ENCODE measurements around the gene BTBD9.

BTBD9 gene

DNA sequence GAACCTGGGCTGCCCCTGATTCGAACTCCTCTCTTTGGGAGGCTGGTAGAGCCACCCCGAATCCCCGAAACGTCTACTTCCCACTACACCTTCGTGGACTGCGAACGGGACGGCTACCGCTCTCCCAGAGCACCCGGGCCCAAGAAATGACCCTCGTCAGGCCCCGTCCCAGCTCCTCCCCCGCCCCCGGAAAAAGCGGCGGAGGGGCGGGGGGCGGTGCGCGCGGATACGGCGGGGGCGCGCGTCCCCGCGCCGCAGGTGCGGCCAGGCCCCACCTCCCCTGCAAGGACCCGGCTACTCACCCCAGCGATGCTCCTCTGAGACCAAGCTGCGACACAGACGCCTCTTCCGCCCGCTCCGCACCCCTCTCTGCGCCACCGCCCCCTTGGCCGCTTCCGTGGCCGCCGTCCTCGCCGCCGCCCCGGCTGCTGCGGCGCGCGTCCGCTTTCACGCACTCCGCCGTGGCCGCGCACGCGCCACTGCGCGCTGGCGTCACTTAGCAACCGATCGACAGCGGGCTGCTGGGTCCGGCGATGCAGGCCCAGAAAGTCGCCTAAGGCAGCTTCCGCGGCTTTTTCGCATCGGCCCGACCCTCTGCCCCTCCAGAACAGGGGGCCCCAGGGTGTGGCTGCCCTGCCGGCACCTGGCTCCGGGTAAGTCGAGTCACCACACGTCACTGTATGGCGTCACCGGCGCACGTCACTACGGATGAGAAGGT lies at the start of gene BTBD9:
Gene BTBD9, minus strand, starts transcription at position 432 of the 718 bp plus-strand sequence.
- no peaks in the 10 kb centered on the region for H3K9me3 Mint-ChIP-seq (ENCODE audit: low read depth)
- H3K27ac Mint-ChIP-seq, result peak within 1 kb of the TSS; percentile 87
- H3K4me3 Mint-ChIP-seq, result peak within 1 kb of the TSS; percentile 93
- H3K36me3 Mint-ChIP-seq, result peaks cover 2% of the 10 kb centered on the region
- H3K4me1 Mint-ChIP-seq (ENCODE audit: low read depth), result peaks cover 60% of the 10 kb centered on the region
- H3K27me3 Mint-ChIP-seq, result no peaks in the 10 kb centered on the region

DNA sequence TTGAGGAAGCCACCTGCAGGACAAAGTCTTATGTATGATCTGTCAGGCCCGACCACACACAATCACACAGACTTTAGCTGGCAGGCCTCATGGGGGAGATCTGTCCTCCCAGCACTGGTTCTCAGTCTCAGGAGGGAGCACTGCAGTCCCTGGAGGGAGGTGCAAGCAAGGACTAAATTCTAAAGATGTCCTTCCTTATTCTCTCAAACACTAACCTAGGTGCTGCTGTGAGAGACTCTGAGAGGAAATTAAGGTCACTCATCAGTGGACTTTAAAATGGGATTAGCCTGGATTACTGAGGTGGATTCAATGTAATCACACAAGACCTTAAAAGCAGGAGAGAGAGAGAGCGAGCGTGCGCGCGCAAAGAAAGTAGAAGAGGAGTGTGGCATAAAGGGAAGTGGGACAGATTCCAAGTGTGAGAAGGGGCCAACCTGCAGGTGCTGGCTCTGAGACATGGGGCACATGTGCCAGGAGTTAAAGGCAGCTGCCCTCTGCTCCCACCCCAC lies 48.9 kb upstream of the BTBD9 start:
- H3K4me3 Mint-ChIP-seq, result no peak overlapping the region
- H3K36me3 Mint-ChIP-seq, result peaks cover 3% of the 10 kb centered on the region
- H3K27ac Mint-ChIP-seq, result peak overlapping the region; percentile 51
- H3K4me1 Mint-ChIP-seq (ENCODE audit: low read depth), result peaks cover 16% of the 10 kb centered on the region
- no peaks in the 10 kb centered on the region for H3K9me3 Mint-ChIP-seq (ENCODE audit: low read depth)
- no peaks in the 10 kb centered on the region for H3K27me3 Mint-ChIP-seq

DNA sequence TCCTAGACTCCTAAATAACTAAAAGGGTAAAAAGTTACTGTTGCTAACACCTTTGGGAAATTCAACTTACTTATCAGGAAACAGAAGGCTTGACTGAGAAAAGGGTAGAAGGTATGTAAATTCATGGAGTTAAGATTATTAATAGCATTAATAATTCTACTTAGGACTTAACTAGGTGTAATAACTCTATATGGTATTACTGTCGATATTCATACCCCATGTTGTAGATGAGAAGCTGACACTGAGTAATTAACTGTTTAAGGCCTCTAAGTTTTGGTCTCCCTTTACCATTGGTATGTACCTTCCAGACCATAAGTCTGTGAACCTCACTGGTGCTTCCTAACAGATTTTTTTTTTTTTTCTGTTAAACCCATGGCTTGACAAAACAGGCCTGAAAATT lies 47.8 kb upstream of the BTBD9 start:
- Mint-ChIP-seq H3K4me3 (no peak overlapping the region), H3K9me3 (ENCODE audit: low read depth) (no peaks in the 10 kb centered on the region), H3K36me3 (no peaks in the 10 kb centered on the region), H3K27ac (no peak overlapping the region), H3K27me3 (no peaks in the 10 kb centered on the region), H3K4me1 (ENCODE audit: low read depth) (peaks cover 16% of the 10 kb centered on the region)

DNA sequence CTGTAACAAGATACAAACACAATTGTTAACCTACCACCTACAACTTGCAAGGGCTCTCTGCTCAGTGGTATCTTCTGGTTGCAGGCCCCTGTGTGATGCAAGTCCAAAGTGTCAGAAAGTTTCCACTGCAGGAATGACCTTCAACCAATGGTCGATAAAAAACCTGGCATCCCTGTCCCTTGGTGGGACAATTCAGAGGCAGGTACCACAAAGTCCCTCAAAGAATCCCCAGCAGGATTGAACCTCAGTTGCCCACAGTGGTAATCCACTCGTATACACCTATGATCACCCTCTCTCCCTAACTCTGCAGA lies 47.3 kb upstream of the BTBD9 start:
- Mint-ChIP-seq H3K4me3 (no peak overlapping the region), H3K27ac (no peak overlapping the region), H3K36me3 (peaks cover under 1% of the 10 kb centered on the region), H3K9me3 (ENCODE audit: low read depth) (no peaks in the 10 kb centered on the region), H3K4me1 (ENCODE audit: low read depth) (peaks cover 16% of the 10 kb centered on the region), H3K27me3 (no peaks in the 10 kb centered on the region)

DNA sequence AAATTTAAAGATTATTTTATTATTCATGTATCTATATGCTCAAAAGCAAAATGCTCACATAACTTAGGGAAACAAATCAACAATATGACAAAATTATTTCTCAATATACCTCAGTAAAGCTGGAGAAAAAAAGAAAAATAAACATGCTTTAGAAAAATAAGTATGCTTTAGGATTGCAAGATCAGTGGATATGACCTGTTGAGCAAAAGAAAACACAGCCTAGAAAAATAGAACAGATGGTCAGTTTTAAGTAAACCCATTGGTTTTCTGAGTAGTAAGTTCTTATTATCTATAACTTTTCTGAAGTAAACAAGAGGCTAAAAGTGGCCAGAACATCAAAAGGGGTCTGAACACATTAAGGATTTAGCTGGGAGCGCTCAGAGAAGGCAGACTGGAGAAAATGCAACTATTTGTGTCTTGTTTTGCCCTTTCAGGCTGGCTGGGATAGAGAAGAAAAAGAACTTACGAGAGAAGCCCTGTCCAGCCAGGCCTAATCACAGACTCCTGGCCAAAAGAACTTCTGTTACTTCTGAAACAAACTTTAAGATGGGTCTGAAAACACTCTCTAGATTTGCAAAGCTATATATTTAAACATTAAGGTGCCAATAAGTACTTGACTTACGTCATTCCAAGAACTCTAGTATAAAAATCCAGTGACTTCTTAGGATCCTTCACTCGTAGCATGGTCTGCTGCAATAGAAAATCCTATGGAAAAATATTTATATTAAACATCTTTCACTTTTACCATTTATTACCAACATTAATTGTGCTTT lies 46.7 kb upstream of the BTBD9 start:
- H3K36me3 Mint-ChIP-seq, result peaks cover 6% of the 10 kb centered on the region
- H3K4me1 Mint-ChIP-seq (ENCODE audit: low read depth), result peaks cover 16% of the 10 kb centered on the region
- no peaks in the 10 kb centered on the region for H3K9me3 Mint-ChIP-seq (ENCODE audit: low read depth)
- H3K27me3 Mint-ChIP-seq, result no peaks in the 10 kb centered on the region
- no peak overlapping the region for H3K4me3 Mint-ChIP-seq
- no peak overlapping the region for H3K27ac Mint-ChIP-seq

DNA sequence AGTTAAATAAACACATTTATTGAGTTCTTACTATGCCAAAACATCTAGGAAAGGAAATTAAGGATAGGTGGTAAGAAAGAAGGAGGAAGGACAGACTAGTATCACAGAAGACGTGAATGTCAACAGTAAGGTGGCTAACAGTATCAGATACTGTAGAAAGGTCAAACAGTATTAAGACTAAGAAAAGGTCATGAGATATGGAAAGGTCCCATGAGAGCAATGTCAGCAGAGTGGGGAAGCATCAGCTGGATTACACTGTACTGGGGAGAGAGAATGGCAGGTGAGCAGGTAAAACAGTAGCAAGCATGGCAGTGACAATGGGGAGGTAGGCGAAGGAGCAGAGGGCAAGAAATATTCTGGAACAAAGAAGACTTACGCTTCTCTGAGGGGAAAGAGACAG lies 45.2 kb upstream of the BTBD9 start:
- H3K9me3 Mint-ChIP-seq (ENCODE audit: low read depth), result no peaks in the 10 kb centered on the region
- H3K27me3 Mint-ChIP-seq, result no peaks in the 10 kb centered on the region
- peaks cover 7% of the 10 kb centered on the region for H3K36me3 Mint-ChIP-seq
- peak overlapping the region; percentile 11 for H3K27ac Mint-ChIP-seq
- peaks cover 12% of the 10 kb centered on the region for H3K4me1 Mint-ChIP-seq (ENCODE audit: low read depth)
- H3K4me3 Mint-ChIP-seq, result no peak overlapping the region

DNA sequence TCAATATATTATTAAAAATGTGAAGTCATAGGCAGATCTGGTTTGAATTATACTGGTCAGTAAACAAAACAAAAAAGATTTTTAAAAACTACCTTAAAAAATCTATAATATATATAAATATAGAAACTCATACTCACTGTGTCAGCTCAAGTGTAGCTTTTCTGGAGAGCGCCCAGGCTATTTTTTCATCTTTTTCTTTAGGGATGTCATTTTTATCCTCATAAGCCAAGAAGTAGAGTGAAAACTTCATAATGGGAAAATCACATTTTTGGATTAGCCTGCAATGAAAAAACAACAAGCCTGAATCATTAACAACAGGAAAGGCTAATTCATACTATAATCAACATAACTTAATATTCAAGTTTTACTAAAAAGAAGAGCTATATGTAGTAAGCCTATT lies 44.5 kb upstream of the BTBD9 start:
- H3K4me1 Mint-ChIP-seq (ENCODE audit: low read depth), result peaks cover 9% of the 10 kb centered on the region
- no peak overlapping the region for H3K27ac Mint-ChIP-seq
- no peaks in the 10 kb centered on the region for H3K27me3 Mint-ChIP-seq
- no peak overlapping the region for H3K4me3 Mint-ChIP-seq
- H3K9me3 Mint-ChIP-seq (ENCODE audit: low read depth), result no peaks in the 10 kb centered on the region
- H3K36me3 Mint-ChIP-seq, result peaks cover 7% of the 10 kb centered on the region

DNA sequence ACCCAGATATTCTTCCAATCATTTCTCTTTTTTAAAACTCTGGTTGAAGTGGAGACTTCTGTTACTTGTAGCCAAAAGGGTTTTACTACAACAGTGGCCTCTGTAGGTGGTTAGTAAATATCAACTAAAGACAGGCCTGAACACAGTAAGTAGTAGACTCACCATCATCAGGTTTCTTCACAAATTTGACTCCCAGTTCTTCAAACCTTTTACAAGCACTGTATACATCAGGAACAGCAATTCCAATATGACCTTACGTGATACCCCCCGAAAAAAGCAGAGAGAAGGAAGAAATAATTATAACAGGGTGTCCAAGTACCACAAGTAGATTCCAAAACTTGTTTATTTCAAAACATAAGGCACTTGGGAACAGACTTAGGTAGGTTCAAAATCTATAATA lies 42.1 kb upstream of the BTBD9 start:
- Mint-ChIP-seq H3K27ac (no peak overlapping the region), H3K36me3 (peaks cover 8% of the 10 kb centered on the region), H3K27me3 (no peaks in the 10 kb centered on the region), H3K4me3 (no peak overlapping the region), H3K9me3 (ENCODE audit: low read depth) (no peaks in the 10 kb centered on the region), H3K4me1 (ENCODE audit: low read depth) (peaks cover 2% of the 10 kb centered on the region)

DNA sequence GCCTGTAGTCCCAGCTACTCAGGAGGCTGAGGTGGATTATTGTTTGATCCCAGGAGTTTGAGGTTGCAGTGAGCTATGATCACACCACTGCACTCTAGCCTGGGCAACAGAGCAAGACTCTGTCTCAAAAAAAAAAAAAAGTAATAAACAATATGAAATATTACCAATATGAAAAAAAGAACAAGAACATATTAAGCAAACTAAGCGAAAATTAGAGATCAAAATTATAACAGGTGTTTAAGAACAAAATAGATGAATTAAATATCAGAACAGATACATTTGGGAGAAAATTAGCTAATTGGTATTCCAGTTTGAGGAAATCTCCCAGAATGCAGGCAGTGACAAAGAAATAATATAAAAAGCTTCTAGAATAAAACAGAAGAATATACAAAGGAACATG lies 39.9 kb upstream of the BTBD9 start:
- H3K27ac Mint-ChIP-seq, result no peak overlapping the region
- H3K27me3 Mint-ChIP-seq, result no peaks in the 10 kb centered on the region
- H3K4me1 Mint-ChIP-seq (ENCODE audit: low read depth), result peaks cover 8% of the 10 kb centered on the region
- peaks cover 25% of the 10 kb centered on the region for H3K36me3 Mint-ChIP-seq
- H3K4me3 Mint-ChIP-seq, result no peak overlapping the region
- peaks cover 4% of the 10 kb centered on the region for H3K9me3 Mint-ChIP-seq (ENCODE audit: low read depth)

DNA sequence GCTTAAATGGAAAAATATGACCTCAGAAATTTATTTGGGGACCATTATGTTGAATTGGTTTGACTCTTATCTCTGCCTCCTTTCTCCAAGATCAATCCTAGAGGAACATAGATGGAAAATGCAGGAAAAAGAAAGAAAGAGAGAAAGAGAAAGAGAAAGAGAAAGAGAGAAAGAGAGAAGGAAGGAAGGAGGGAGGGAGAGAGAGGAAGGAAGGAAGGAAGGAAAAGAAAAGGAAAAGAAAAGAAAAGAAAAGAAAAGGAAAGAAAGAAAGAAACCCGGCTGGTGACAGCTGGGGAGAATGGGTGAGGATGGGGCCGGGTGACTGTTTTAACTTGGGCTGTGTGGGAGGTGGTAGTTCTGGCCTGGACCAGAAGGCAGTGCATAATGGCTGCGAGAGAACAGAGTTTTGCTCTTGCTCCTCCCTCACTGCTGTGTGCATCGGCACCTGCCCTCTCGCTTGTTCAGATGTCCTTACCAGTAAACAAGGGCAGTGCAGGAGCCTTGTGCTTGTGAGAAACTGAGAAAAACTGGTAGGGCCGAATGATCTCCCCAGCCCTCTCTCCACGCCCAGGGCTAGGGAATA lies 38.5 kb upstream of the BTBD9 start:
- Mint-ChIP-seq H3K9me3 (ENCODE audit: low read depth) (peaks cover 4% of the 10 kb centered on the region), H3K27ac (no peak overlapping the region), H3K4me3 (no peak overlapping the region), H3K4me1 (ENCODE audit: low read depth) (peaks cover 19% of the 10 kb centered on the region), H3K36me3 (peaks cover 29% of the 10 kb centered on the region), H3K27me3 (no peaks in the 10 kb centered on the region)

DNA sequence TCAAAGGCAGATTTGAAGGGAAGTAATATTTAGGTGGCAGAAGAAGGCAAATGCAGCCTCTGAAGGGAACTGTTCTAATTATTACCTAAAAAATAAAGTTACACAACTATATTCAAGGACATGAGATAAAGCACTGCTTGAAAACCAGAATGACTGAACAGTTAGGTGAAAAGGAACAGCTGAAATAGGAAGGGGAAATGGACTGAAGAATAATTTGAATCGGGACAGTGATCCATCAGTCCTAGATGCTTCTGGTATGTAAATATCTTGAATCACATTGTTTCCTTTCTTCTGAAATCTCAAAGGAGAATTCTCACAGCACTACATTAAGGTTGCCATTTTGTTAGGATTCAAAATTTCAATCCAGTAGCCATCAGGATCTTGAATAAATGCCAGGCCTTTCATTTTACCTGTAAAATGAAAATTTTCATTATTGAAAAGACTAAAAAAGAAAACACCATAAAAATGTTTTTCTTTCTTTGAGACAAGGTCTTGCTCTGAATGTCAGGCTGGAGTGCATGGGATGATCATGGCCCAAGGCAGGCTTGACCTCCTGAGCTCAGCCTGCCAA lies 37.3 kb upstream of the BTBD9 start:
- Mint-ChIP-seq H3K4me1 (ENCODE audit: low read depth) (peaks cover 27% of the 10 kb centered on the region), H3K4me3 (no peak overlapping the region), H3K9me3 (ENCODE audit: low read depth) (peaks cover 4% of the 10 kb centered on the region), H3K27me3 (no peaks in the 10 kb centered on the region), H3K27ac (peak overlapping the region; percentile 34), H3K36me3 (peaks cover 29% of the 10 kb centered on the region)

DNA sequence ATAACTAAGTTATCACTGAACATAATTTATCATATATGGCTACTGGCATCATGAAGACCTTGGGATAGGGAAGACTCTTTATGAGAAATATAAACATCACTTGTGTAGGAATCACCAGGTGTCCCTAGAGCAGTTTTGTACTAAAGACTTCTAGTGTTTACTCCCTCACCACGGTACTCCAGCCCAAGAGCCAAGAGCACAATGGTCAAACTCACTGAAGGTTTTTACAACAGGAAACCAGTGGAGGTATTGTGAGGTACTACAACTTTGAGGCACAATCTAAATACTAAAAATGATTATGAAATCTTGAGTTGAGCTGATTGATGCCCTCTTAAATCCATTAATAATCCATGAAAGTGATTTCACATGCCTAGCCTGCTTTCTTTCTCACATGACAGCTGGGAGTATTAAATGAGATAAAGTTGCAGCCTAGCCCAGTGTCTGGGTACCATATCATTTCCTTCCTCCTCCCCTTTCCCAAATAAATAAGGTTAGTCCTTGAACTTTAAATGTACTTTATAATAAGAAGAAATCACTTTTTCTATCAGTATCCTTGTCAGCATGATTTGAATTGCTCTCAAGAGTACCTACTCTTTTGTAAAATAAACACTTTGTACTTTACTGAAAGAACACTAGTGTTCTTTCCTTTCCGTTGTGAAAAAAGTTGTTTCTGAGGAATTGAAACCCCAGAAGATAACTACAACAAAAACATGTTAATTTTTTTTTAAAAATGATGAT lies 36.7 kb upstream of the BTBD9 start:
- H3K27ac Mint-ChIP-seq, result peak overlapping the region; percentile 34
- no peak overlapping the region for H3K4me3 Mint-ChIP-seq
- peaks cover 29% of the 10 kb centered on the region for H3K4me1 Mint-ChIP-seq (ENCODE audit: low read depth)
- peaks cover 23% of the 10 kb centered on the region for H3K36me3 Mint-ChIP-seq
- H3K9me3 Mint-ChIP-seq (ENCODE audit: low read depth), result peaks cover 4% of the 10 kb centered on the region
- no peaks in the 10 kb centered on the region for H3K27me3 Mint-ChIP-seq

DNA sequence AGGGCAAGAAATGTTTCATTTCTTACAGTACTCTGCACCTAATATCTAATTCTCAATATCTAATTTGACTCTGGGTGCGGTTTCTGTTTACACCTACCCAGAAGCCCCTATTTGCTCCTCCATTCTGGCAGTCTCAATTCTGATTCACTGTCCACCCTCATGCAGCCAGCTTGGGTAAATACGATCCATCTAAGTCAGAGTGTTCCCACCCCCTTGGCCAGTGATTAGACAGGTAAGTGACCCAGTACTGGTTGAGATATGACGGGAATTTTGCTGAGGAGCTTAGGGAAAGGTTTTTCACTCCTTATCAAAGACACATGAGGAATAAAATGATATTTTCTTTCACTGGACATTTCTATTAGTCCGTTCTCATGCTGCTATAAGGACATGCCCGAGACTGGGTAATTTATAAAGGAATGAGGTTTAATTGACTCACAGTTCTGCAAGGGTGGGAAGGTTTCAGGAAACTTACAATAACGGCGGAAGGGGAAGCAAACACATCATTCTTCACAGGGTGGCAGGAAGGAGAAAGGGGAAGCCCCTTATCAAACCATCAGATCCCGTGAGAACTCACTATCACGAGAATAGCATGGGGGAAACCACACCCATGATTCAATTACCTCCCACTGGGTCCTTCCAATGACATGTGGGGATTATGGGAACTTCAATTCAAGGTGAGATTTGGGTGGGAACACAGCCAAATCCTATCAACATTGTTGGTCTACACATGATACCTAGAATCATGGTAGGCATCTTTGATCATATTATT lies 33.9 kb upstream of the BTBD9 start:
- Mint-ChIP-seq H3K36me3 (peaks cover 22% of the 10 kb centered on the region), H3K4me1 (ENCODE audit: low read depth) (peaks cover 29% of the 10 kb centered on the region), H3K27ac (peak overlapping the region; percentile 93), H3K27me3 (no peaks in the 10 kb centered on the region), H3K9me3 (ENCODE audit: low read depth) (peaks cover 4% of the 10 kb centered on the region), H3K4me3 (peak overlapping the region; percentile 39)

DNA sequence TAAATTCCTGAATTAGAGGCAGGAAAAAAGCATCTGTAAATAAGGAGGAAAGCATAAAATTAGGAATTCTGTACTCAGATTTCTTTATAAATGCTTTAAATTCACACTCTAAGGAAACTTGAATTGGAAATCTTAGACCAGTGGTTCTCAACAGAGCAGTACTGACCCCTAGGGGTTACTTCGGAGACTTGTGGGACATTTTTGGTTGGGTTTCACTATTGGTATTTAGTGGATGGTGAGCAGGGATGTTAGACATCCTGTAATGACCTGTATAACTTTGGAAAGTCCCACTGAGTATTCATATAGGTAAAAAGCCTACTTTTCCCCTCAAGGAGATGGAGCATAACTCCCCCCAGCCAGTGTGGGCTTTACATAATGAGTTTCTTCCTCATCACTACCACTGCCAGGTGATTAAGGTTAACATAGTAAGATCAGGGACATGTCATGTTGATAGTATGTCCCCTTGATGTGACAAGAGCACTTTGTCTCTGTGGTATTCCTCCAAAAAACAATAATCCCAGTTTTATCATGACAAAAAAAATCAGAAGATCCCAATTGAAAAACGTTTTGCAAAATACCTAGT lies 32.2 kb upstream of the BTBD9 start:
- peaks cover 4% of the 10 kb centered on the region for H3K9me3 Mint-ChIP-seq (ENCODE audit: low read depth)
- no peak overlapping the region for H3K4me3 Mint-ChIP-seq
- H3K27me3 Mint-ChIP-seq, result no peaks in the 10 kb centered on the region
- H3K27ac Mint-ChIP-seq, result peak overlapping the region; percentile 46
- H3K36me3 Mint-ChIP-seq, result peaks cover 22% of the 10 kb centered on the region
- H3K4me1 Mint-ChIP-seq (ENCODE audit: low read depth), result peaks cover 29% of the 10 kb centered on the region

Data from activated naive CD8-positive, alpha-beta T cell (primary cell).